ENCODE data around the gene AJAP1. TPM values are rescaled to one million over a fixed set of nuclear protein-coding genes. Genes with fewer than 3 reads are reported as not detected.

AJAP1 gene
- total RNA-seq, 1 experiment from 2014 or later = not detected

GRCh38 chr1:4752059-4752458 is 97.7 kb downstream of the AJAP1 start:
- no peak overlapping the region for H2AFZ ChIP-seq (ENCODE audit: low read depth, low read length, poor library complexity, severe bottlenecking)
- H3K9me3 ChIP-seq (ENCODE audit: control insufficient read depth in 1 of 2, insufficient read depth in 1 of 2, low read depth in 1 of 2, low read length in 2 of 2) = no peaks in the 10 kb centered on the region; a peak in 2 of 4 replicates
- intact Hi-C loops (cut with micrococcal nuclease) = no loop called here
- BruUV-seq (replicated peaks) = no TSS peak
- H3K36me3 ChIP-seq (ENCODE audit: control insufficient read depth in 1 of 2, insufficient read depth in 2 of 2, low read length in 2 of 2) = no peaks in the 10 kb centered on the region
- no peaks in the 10 kb centered on the region for H3K79me2 ChIP-seq (ENCODE audit: insufficient read depth, low read length)
- no peak overlapping the region for H3K27ac ChIP-seq (ENCODE audit: low read depth, low read length)
- no peaks in the 10 kb centered on the region for H3K9me2 ChIP-seq (ENCODE audit: insufficient read depth)
- CTCF ChIA-PET = no interaction called here
- ATAC-seq (no peak), DNase-seq (ENCODE audit: low read depth, low spot score) (no peak)
- no peaks in the 10 kb centered on the region for H4K20me1 ChIP-seq (ENCODE audit: insufficient read depth)
- H3K27me3 ChIP-seq (ENCODE audit: insufficient read depth, low read length) = no peaks in the 10 kb centered on the region
- RAD21 ChIA-PET (ENCODE audit: low non-redundant PET in 1 of 2, low total read pairs in 2 of 2, uncharacterized antibody in 2 of 2, unreplicated experiment in 2 of 2) = no interaction called here
- H3K9ac ChIP-seq (ENCODE audit: low read length) = no peak overlapping the region
- TF ChIP-seq EGR1 (IDR thresholded peaks at IDR 0.05; ENCODE audit: low read depth) = no peak
- no peak for TF ChIP-seq POLR2A (IDR thresholded peaks at IDR 0.05; ENCODE audit: borderline replicate concordance, extremely low read depth, insufficient read depth, insufficient read length)
- TF ChIP-seq SRF (IDR thresholded peaks at IDR 0.05; ENCODE audit: low read depth) = no peak
- no peak for TF ChIP-seq ELF1 (IDR thresholded peaks at IDR 0.05; ENCODE audit: borderline replicate concordance, low read depth)
- TF ChIP-seq, protein P1, sequence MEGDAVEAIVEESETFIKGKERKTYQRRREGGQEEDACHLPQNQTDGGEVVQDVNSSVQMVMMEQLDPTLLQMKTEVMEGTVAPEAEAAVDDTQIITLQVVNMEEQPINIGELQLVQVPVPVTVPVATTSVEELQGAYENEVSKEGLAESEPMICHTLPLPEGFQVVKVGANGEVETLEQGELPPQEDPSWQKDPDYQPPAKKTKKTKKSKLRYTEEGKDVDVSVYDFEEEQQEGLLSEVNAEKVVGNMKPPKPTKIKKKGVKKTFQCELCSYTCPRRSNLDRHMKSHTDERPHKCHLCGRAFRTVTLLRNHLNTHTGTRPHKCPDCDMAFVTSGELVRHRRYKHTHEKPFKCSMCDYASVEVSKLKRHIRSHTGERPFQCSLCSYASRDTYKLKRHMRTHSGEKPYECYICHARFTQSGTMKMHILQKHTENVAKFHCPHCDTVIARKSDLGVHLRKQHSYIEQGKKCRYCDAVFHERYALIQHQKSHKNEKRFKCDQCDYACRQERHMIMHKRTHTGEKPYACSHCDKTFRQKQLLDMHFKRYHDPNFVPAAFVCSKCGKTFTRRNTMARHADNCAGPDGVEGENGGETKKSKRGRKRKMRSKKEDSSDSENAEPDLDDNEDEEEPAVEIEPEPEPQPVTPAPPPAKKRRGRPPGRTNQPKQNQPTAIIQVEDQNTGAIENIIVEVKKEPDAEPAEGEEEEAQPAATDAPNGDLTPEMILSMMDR (IDR thresholded peaks at IDR 0.05 in 2 of 3, conservative IDR thresholded peaks at IDR 0.05 in 1 of 3; ENCODE audit: borderline replicate concordance in 1 of 3, insufficient read depth in 1 of 3, low read depth in 2 of 3, low read length in 2 of 3) = no peak
- no peak for TF ChIP-seq TCF7L2 (IDR thresholded peaks at IDR 0.05; ENCODE audit: borderline replicate concordance, extremely low read depth, insufficient read depth, insufficient read length)
- TF ChIP-seq RAD21 (IDR thresholded peaks at IDR 0.05; ENCODE audit: low read depth) = no peak
- TF ChIP-seq MAX (IDR thresholded peaks at IDR 0.05) = no peak
- no peak for TF ChIP-seq JUND (IDR thresholded peaks at IDR 0.05)
- TF ChIP-seq SIN3A (IDR thresholded peaks at IDR 0.05; ENCODE audit: low read depth) = no peak
- no peak for TF ChIP-seq EZH2phosphoT487 (IDR thresholded peaks at IDR 0.05; ENCODE audit: borderline replicate concordance)
- no peak for TF ChIP-seq YY1 (IDR thresholded peaks at IDR 0.05; ENCODE audit: extremely low read depth, insufficient replicate concordance, low read depth, low read length)
- TF ChIP-seq EZH2 (IDR thresholded peaks at IDR 0.05) = no peak
- TF ChIP-seq ATF3 (IDR thresholded peaks at IDR 0.05) = no peak
- no peak for TF ChIP-seq CEBPB (IDR thresholded peaks at IDR 0.05; ENCODE audit: low read depth)
- no peak for TF ChIP-seq ZFX (IDR thresholded peaks at IDR 0.05)
- no peak for TF ChIP-seq REST (IDR thresholded peaks at IDR 0.05; ENCODE audit: low read depth)
- TF ChIP-seq, protein P2, sequence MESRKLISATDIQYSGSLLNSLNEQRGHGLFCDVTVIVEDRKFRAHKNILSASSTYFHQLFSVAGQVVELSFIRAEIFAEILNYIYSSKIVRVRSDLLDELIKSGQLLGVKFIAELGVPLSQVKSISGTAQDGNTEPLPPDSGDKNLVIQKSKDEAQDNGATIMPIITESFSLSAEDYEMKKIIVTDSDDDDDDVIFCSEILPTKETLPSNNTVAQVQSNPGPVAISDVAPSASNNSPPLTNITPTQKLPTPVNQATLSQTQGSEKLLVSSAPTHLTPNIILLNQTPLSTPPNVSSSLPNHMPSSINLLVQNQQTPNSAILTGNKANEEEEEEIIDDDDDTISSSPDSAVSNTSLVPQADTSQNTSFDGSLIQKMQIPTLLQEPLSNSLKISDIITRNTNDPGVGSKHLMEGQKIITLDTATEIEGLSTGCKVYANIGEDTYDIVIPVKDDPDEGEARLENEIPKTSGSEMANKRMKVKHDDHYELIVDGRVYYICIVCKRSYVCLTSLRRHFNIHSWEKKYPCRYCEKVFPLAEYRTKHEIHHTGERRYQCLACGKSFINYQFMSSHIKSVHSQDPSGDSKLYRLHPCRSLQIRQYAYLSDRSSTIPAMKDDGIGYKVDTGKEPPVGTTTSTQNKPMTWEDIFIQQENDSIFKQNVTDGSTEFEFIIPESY (IDR thresholded peaks at IDR 0.05; ENCODE audit: extremely low read depth, insufficient replicate concordance, low read length) = no peak
- no peak for TF ChIP-seq FOSL1 (IDR thresholded peaks at IDR 0.05; ENCODE audit: low read depth)
- H3K4me3 ChIP-seq (replicated peaks in 1 of 2; ENCODE audit: low read depth in 1 of 2, low read length in 2 of 2) = no peak overlapping the region
- POLR2A ChIA-PET = no interaction called here
- H3K4me1 ChIP-seq (ENCODE audit: control insufficient read depth in 1 of 2, insufficient read depth in 2 of 2, low read length in 2 of 2) = no peaks in the 10 kb centered on the region
- no peak overlapping the region for H3K4me2 ChIP-seq (ENCODE audit: low read length)

Measured in HCT116 (cell line).